Uterus (tissue), 4 donors: Measurements from ENCODE around the gene NUBPL. TPM values are rescaled to one million over a fixed set of nuclear protein-coding genes. Genes with fewer than 3 reads are reported as not detected.

Experiments
- DNase-seq, 2 donors: peaks; one replicate each; pipeline ENCODE4 v3.0.0-alpha.2; 2019 to 2020
- H3K27ac ChIP-seq, 2 donors: fragments of 200-600 bp; sonication (generic); 1 replicate in 1 of 2; 2 replicates in 1 of 2; pipeline ENCODE4 v1.5.1; 2016 to 2018
- H3K27me3 ChIP-seq, 2 donors: fragments of 200-600 bp; sonication (generic); one replicate each; pipeline ENCODE4 v1.5.1; 2018 to 2019; ENCODE audit warnings: control low read depth in 1 of 2
- H3K36me3 ChIP-seq, 2 donors: fragments of 200-600 bp; sonication (generic); one replicate each; pipeline ENCODE4 v1.5.1; 2019; ENCODE audit warnings: control low read depth in 1 of 2
- H3K4me1 ChIP-seq, 2 donors: fragments of 200-600 bp; sonication (generic); one replicate each; pipeline ENCODE4 v1.5.1; 2018 to 2019; ENCODE audit warnings: control low read depth in 1 of 2
- H3K4me3 ChIP-seq, 2 donors: fragments of 200-600 bp; sonication (generic); 1 replicate in 1 of 2; 2 replicates in 1 of 2; pipeline ENCODE4 v1.5.1; 2018 to 2019; ENCODE audit warnings: mild to moderate bottlenecking in 1 of 2
- H3K9me3 ChIP-seq, 2 donors: fragments of 200-600 bp; sonication (generic); one replicate each; pipeline ENCODE4 v1.5.1; 2019; ENCODE audit warnings: control low read depth in 1 of 2
- POLR2A ChIP-seq, 2 donors: fragments of 450-650 bp; IDR thresholded peaks; one replicate each; pipeline ENCODE4 v1.6.1; 2016; ENCODE audit warnings: antibody characterized with exemption in 2 of 2, mild to moderate bottlenecking in 1 of 2, moderate library complexity in 1 of 2
- intact Hi-C: fragments of 100-400 bp; cut with DNase I; formaldehyde crosslinking; loops from one replicate; pipeline ENCODE4 v1.15.1; 2023; ENCODE audit warnings: low total_unique reads
- total RNA-seq, 4 donors: library from RNA; depleted of rRNA in 3 of 4; stranded (reverse); fragments of >200 nt in 3 of 4; gene quantifications; one replicate each; pipeline versions ENCODE4 v1.1.0 to v1.2.4, GENCODE V29; 2014 to 2023
- TF ChIP-seq, protein P1 (sequence below), 4 experiments: fragments of 200-600 bp in 2 of 4; fragments of 450-650 bp in 2 of 4; sonication (generic) in 2 of 4; IDR thresholded peaks; one replicate each; pipeline ENCODE4 v1.5.1; 2016 to 2019; ENCODE audit warnings: antibody characterized with exemption in 4 of 4, mild to moderate bottlenecking in 2 of 4, moderate library complexity in 1 of 4
- donor health status: DM: yes; HTN: yes; CAD: no.

NUBPL gene
- total RNA-seq, 4 donors from 2014 or later, result 1.5 to 31.5 (median 12.2) TPM

DNA sequence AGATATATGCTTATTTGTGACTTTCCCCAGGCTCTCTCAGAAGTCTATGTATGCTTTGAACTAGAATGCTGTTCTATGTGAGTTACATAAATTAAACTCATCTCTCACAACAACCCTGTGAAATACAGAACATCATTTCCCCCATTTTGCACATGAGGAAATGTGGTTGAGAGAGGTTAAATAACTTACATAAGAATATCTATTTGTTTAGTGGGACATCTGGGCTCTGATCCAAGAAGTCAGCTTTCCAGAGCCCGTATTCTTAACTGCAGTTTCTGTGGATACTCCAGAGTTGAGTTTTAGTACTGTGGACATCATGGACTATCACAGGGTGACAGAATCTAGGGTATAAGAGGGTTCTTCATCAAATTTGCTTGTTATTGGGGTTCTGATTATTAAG is 273.4 kb downstream of the NUBPL start:
- TF ChIP-seq POLR2A (IDR thresholded peaks at IDR 0.05), result no peak
- TF ChIP-seq, protein P1, sequence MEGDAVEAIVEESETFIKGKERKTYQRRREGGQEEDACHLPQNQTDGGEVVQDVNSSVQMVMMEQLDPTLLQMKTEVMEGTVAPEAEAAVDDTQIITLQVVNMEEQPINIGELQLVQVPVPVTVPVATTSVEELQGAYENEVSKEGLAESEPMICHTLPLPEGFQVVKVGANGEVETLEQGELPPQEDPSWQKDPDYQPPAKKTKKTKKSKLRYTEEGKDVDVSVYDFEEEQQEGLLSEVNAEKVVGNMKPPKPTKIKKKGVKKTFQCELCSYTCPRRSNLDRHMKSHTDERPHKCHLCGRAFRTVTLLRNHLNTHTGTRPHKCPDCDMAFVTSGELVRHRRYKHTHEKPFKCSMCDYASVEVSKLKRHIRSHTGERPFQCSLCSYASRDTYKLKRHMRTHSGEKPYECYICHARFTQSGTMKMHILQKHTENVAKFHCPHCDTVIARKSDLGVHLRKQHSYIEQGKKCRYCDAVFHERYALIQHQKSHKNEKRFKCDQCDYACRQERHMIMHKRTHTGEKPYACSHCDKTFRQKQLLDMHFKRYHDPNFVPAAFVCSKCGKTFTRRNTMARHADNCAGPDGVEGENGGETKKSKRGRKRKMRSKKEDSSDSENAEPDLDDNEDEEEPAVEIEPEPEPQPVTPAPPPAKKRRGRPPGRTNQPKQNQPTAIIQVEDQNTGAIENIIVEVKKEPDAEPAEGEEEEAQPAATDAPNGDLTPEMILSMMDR (IDR thresholded peaks at IDR 0.05), result no peak

DNA sequence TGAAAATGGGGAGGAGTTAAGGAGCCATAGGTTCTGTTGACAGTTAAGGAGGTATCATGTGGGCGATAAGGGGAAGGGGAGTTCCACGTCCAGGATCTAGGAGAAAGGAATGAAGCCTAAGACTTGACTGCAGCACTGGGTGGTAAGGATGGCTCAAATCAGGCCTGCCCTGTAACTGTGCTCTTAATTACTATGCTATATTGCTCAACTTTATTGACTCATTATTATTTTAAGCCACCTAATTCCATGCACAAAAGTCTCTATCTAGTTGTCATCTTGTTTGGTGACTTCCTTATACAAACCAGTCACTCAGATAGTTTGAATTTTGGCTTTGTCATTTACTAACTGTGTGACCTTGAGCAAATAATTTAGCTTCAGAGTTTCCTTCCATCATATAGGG is 273.8 kb downstream of the NUBPL start:
- Histone ChIP-seq H3K4me3 (no peak overlapping the region), H3K9me3 (no peaks in the 10 kb centered on the region), H3K27me3 (no peaks in the 10 kb centered on the region), H3K4me1 (no peaks in the 10 kb centered on the region), H3K36me3 (no peaks in the 10 kb centered on the region), H3K27ac (no peak overlapping the region)
- intact Hi-C loops, result no loop called here
- DNase-seq, result no peak
- TF ChIP-seq POLR2A (IDR thresholded peaks at IDR 0.05), result no peak
- TF ChIP-seq, protein P1 (IDR thresholded peaks at IDR 0.05), result no peak

More for the DNA sequence above, 273.4 kb downstream of the NUBPL start:
- Histone ChIP-seq H3K27me3 (no peaks in the 10 kb centered on the region), H3K27ac (no peak overlapping the region), H3K4me1 (no peaks in the 10 kb centered on the region), H3K9me3 (no peaks in the 10 kb centered on the region), H3K36me3 (no peaks in the 10 kb centered on the region), H3K4me3 (no peak overlapping the region)
- intact Hi-C loops, result no loop called here
- DNase-seq, result no peak

DNA sequence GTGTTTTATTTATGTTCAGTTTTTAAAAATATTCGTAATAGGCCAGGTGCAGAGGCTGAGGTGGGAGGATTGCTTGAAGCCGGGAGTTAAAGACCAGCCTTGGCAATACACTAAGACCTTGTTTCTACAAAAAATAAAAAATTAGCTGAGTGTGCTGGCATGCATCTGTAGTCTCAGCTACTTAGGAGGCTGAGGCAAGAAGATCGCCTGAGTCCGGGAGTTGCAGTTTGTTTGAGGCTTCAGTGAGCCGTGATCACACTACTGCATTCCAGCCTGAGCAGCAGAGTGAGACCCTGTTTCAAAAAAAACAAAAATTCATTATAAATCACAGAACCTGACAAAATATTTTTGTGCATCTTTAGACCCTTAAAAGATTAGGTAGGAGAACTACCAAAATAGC is 275.8 kb downstream of the NUBPL start:
- H3K4me1 ChIP-seq, result no peaks in the 10 kb centered on the region
- no peak overlapping the region for H3K4me3 ChIP-seq
- TF ChIP-seq POLR2A (IDR thresholded peaks at IDR 0.05), result no peak
- TF ChIP-seq, protein P1 (IDR thresholded peaks at IDR 0.05), result no peak
- no peaks in the 10 kb centered on the region for H3K9me3 ChIP-seq
- intact Hi-C loops, result no loop called here
- H3K27me3 ChIP-seq, result no peaks in the 10 kb centered on the region
- no peaks in the 10 kb centered on the region for H3K36me3 ChIP-seq
- DNase-seq, result no peak
- H3K27ac ChIP-seq, result no peak overlapping the region

DNA sequence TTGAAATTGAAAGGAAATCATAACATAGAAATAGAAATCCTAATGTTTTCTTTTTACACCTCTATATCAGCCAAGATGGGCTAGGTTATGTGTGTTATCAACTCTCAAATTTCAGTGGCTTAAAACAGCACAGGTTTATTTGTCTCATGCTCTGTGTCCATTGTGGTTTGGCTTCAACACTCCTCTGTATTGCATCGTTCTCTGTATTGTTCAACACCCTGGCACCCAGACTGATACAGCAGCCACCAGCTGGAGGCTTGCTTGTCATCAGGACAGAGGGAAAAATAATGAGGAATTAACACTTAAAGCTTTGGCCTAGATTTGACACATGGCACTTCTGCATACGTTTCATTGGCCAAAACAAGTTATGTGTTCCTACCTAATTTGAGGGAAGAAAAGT is 281.7 kb downstream of the NUBPL start:
- intact Hi-C loops, result no loop called here
- Histone ChIP-seq H3K4me1 (no peaks in the 10 kb centered on the region), H3K4me3 (no peak overlapping the region), H3K36me3 (no peaks in the 10 kb centered on the region), H3K27me3 (no peaks in the 10 kb centered on the region), H3K27ac (no peak overlapping the region), H3K9me3 (no peaks in the 10 kb centered on the region)
- DNase-seq, result no peak
- TF ChIP-seq, protein P1 (IDR thresholded peaks at IDR 0.05), result no peak
- no peak for TF ChIP-seq POLR2A (IDR thresholded peaks at IDR 0.05)

DNA sequence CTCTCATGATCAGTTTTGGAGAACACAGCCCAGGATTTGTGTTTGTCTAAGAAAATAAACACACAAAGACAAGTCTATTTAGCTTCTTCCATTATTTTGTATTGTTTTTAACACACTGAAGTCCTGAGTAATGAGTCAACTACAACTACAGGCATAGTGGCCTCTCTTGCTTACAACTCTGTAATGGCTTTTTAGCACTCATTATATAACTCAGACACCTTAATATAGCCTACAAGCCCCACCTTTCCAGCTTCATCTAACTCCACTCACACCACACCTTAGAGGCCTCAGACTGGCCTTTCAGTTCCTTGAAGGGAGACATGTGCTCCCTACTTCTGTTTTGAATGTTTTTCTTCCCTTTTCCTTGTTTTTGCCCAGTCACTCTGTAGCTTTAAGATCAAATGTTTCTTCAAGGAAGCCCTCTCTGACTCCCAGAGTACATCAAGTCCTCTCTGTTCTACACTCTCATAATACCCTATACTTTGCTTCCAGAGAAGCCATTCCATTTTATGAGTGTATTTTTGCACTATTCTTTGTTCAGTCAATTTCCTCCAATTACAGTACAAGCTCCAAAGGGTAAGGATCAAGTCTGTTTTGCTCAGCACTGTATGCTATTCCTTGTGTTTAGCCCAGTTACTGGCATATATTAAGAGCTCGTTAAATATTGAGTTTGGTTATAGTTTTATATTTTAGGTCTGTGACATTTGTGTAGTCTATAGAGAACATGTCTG is 282.3 kb downstream of the NUBPL start:
- Histone ChIP-seq H3K9me3 (no peaks in the 10 kb centered on the region), H3K36me3 (no peaks in the 10 kb centered on the region), H3K4me3 (no peak overlapping the region), H3K4me1 (no peaks in the 10 kb centered on the region), H3K27ac (no peak overlapping the region), H3K27me3 (no peaks in the 10 kb centered on the region)
- intact Hi-C loops, result no loop called here
- DNase-seq, result no peak
- TF ChIP-seq POLR2A (IDR thresholded peaks at IDR 0.05), result no peak
- TF ChIP-seq, protein P1 (IDR thresholded peaks at IDR 0.05), result no peak
